GM08714 (cell line): ENCODE results near the gene MEGF8.
A peak's percentile ranks its signal among the peaks of the same experiment; 100 is the strongest.

Experiments
- H3K4me3 ChIP-seq: fragments of 200-500 bp; sonication (Bioruptor generic); 2 replicates; pipeline ENCODE4 v1.5.1; 2014; ENCODE audit warnings: mild to moderate bottlenecking, low read length, inconsistent platforms
- ZNF274 ChIP-seq: IDR thresholded peaks from 2 replicates; pipeline ENCODE4 v1.6.1; 2012; ENCODE audit warnings: mild to moderate bottlenecking, low read depth, low read length

Gene MEGF8

DNA sequence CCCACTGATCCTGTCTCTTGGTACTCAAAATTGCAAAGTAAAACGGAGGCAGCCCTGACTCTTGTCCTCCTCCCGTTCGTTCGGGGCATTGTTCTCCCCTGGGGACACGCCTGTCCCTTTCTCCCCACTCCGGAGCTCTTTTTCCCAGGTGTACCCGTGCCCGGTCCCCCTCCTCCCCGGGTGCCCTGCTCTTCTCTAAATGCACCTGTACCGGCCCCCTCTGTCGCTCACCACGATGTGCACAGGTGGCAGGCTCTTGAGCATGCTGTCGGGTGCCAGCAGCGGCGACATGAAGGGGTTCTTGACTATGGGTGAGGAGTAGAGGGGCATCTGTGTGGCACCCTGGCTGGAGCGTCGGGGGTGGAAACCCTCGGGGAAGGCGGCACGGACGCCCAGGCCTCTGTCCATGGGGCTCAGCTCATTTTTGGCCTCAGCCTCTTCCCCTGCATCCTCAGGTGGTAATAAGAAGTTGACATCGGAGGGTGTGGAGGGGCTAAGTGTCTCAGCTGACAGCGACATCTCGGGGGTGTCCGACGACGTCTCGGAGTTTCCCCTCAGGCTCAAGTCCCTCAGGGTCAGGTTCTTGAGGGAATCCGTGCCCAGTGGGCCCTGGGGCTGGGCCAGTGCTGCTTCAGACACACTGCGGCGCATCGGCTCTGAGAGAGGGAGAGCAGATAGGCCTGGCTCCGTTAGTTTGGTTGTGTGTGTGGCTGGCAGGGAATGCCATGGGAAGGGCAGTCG lies 77.1 kb downstream of the MEGF8 start:
- no peak overlapping the region for H3K4me3 ChIP-seq
- TF ChIP-seq ZNF274 = no peak

- TF ChIP-seq ZNF274 = no peak
- H3K4me3 ChIP-seq = no peak overlapping the region
These were observed 78.2 kb downstream of the MEGF8 start for GRCh38 chr19:42403586-42403985.

GRCh38 chr19:42406111-42406510 lies 80.7 kb downstream of the MEGF8 start:
- no peak for TF ChIP-seq ZNF274
- H3K4me3 ChIP-seq = no peak overlapping the region

DNA sequence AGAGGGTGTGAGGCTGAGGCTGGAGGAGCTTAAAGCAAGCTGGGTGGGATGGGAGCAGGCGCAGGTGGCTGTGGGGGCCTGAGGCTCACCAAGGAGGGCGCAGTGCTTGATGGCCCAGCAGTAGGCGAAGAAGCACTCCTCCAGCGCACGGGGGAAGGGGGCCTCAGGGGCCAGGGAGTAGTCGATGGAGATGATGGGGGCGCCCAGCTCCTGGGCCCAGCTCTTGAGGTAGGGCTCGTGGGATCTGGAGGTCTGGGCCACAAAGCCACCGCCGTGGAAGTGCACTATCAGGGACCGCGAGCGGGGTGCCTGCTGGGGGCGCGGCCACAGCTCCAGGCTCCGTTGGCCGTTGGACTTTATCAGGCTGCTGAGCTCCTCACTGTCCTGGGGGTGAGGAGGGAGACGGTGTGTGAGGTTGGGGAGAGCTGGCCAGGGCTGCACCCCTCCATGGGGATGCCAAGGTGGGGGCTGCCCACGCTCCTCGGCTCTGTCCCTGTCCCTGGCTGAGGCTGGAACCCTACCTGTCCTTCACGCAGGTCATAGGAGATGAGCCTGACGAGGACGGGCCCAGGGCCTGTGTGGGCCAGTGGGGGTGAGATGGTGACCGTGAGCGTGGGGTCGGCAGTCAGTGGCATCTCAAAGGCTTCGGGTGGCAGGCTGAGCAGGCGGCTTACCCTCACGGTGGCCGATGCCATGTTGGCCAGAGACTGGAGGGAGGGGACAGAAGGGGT lies 81.8 kb downstream of the MEGF8 start:
- TF ChIP-seq ZNF274 = no peak
- H3K4me3 ChIP-seq = no peak overlapping the region

- TF ChIP-seq ZNF274 = no peak
- H3K4me3 ChIP-seq = no peak overlapping the region
These were observed 82.4 kb downstream of the MEGF8 start for GRCh38 chr19:42407816-42408175.

DNA sequence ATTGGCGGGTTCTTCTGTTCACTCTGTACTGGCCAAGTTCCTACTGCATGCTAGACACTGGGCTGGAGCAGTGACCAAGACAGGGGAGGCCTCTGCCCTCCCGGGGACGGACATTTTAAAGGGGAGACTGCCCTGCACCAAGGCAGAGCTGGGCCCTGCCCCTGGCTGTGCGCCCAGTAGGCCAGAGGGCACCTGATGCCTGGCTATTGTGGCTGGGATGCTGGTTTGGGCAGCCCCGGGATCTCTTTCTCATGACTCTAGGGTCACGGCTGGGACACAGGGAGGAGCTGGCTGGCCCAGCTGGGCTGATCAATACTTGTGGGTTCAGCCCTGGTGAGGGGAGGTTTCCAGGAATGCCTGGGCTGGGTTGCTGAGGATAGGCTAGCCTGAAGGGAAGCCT lies 84.0 kb downstream of the MEGF8 start:
- no peak for TF ChIP-seq ZNF274
- no peak overlapping the region for H3K4me3 ChIP-seq

GRCh38 chr19:42410371-42410770 lies 84.9 kb downstream of the MEGF8 start:
- no peak overlapping the region for H3K4me3 ChIP-seq
- no peak for TF ChIP-seq ZNF274

DNA sequence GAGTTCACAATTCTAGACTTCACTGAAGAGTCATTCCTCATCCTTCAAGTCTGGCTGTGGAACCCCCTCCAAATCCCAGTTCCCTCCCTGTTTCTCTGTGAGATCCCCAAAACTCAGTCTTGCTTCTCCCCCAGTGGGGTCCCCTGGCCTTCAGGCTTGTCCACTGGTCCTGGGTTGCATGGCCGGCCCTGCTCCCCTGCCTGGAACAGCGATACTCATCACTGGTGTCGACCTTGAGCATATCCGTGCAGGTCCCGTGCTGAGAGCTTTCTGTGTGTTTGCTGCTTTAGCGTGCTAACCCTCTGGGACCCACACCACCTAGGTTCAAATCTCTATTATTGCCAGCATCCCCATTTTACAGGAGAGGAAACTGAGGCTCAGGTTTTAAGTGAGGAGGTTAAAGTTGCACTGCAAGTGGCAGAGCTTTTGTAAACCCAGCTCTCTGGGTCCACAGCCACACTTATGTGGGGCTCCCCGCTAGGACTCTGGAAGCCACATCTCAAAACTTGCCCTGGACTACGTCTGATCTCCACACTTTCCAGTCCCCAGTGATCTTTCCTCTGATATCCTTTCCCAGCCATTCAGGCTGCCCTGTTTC lies 86.2 kb downstream of the MEGF8 start:
- no peak for TF ChIP-seq ZNF274
- no peak overlapping the region for H3K4me3 ChIP-seq

DNA sequence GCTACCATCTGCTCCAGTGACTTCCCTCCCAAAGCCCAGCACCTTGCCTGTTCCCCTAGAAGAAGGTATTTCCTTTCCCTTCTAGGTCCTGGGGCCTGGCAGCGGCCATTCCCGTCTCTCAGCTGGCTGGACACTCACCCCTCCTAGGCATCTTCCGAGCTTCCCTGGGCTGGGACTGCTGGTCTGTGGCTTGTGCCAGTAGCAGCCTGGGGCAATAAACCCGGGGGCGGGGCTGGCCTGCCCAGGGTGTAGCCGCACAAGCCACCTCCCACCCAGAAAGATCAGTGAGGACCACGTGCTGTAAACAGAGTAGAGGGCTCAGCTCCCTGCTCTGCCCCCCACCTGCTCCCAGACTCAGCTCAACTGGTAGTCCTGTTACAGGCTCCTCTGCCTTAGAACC lies 86.8 kb downstream of the MEGF8 start:
- TF ChIP-seq ZNF274 = no peak
- no peak overlapping the region for H3K4me3 ChIP-seq

DNA sequence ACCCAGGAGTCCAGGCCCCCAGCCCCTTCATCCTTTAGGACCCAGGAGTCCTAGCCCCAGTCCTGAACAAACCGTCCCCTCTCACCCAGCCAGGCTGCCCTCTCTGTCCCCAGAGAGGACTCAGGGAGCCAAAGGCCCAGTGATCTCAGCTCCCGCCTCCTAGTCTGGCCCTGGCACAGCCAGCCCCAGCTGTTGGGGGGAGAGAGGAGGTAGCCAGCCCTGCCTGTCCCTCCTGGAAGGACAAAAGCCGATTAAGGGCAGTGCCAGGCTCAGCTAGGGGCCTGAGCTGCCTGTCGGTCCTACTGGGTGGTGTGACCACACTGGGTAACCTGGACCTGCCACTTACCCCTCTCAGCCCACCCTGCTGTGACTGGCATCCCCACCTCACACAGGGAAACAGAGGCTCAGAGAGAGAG lies 87.2 kb downstream of the MEGF8 start:
- TF ChIP-seq ZNF274 = no peak
- H3K4me3 ChIP-seq = no peak overlapping the region

DNA sequence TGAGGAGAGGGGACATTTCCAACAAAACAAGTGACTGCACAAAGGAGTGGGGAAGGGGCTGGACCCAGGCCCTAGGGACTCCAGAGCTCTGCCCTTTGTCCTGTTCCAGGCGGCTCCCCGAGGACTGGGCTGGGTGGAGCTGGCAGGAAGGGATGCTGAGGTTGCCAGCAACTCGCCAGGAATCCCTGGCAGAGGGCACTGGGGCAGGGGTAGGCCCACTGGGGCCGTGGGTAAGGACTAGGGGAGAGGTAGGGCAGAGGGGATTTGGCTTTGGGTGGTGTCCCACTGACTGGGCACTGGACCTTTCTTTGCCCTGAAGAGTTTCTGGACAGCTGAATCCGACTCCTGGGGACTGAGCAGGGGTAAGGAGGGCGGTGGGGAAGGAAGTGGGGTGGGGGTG lies 93.9 kb downstream of the MEGF8 start:
- no peak for TF ChIP-seq ZNF274
- no peak overlapping the region for H3K4me3 ChIP-seq

DNA sequence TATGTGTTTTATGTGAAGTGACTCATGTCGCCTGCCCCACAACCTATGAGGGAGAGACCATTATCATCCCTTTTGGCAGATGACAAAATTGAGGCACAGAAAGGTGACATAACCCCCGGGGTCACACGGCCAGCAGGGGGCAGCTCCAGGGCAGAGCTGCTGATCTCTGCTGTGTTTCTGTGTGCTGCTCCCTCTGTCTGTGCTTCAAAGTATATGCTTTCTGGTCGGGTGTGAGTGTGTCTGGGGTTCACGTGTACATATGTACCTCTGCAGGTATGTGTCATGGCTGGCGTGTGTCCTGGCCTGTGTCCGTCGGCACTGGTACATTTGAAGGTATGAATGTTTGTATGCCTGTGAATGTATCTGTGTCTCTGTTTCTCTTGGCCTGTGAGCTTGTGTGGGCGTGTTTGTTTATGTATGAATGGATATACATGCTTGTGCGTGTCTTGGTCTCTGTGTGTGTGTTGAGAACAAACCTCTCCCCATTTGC lies 94.7 kb downstream of the MEGF8 start:
- H3K4me3 ChIP-seq = no peak overlapping the region
- TF ChIP-seq ZNF274 = no peak

DNA sequence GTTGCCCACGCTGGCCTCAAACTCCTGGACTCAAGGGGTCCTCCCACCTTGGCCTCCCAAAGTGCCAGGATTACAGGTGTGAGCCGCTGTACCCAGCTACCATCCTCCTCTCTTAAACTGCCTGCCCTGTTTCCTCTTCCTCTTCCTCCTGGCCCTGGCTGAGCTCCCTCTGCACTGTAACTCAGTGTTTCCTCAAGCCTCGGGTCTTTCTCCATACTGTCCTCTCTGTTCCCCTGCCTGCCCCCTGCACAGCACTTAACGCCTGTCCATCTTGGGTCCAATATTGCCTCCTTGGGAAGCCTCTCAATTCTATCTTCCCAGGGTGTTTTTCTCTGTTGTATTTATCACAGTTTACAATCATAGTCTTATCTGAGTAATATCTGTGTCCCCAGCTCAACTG lies 95.7 kb downstream of the MEGF8 start:
- TF ChIP-seq ZNF274 = no peak
- H3K4me3 ChIP-seq = no peak overlapping the region

- TF ChIP-seq ZNF274 = no peak
- no peak overlapping the region for H3K4me3 ChIP-seq
These were observed 96.2 kb downstream of the MEGF8 start for GRCh38 chr19:42421591-42422031.

DNA sequence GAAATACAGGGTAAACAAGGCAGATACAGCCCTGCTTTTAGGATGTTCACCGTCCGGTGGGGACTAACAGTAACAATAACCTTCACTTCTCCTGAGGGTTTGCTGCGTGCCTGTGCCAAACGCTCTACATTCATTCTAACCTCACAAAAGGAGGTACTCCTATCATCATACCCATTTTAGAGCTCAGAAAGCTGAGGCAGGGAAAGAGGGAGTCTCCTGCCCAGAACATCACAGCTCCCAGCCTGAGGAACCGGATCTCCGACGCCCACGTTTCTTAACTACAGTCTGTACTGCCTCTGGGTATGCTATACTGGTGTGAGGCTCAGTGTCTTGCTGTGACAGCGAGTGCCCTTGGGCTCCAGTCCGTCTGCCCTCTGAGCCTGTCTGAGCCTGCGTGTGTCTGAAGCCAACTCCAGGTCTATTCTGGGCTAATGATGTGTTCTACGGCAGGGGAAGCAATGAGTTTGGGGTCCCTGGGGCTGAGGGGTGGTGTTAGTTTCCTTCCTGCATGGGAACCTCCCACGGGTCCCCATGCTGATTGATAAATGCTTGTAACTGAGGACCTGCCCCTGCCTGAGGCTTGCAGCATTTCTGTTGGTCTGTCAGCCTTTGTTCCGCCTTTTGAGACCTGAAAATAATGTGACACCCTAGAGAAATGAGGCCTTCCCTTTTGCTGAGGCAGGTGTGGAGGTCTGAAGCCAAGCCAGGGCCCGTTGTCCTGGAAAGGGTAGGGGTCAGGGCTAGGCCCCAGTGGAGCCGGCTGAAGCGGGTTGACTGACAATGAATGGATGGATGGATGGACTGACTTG lies 96.9 kb downstream of the MEGF8 start:
- peak overlapping the region; percentile 75 for H3K4me3 ChIP-seq

More for the DNA sequence above, 96.9 kb downstream of the MEGF8 start:
- TF ChIP-seq ZNF274 = no peak
